GM12878 (cell line): ENCODE data around the gene MARVELD1. TPM values are rescaled to one million over a fixed set of nuclear protein-coding genes. Genes with fewer than 3 reads are reported as not detected.

ENCODE experiments used
- ATAC-seq: fragments of 200-7000 bp; cut with Tn5 transposase; 3 replicates; pipeline ENCODE4 v1.9.1; 2020; ENCODE audit warnings: mild to moderate bottlenecking, moderate library complexity
- Bru-seq: library from RNA; stranded (reverse); fragments of 400-500 nt; gene quantifications from one replicate; lab custom pipeline; 2021; lab: Mats Ljungman, UMichigan
- BruChase-seq, 2 experiments: library from RNA; stranded (reverse); fragments of 400-500 nt; gene quantifications; one replicate each; lab custom pipeline; 2021; lab: Mats Ljungman, UMichigan
- BruUV-seq: library from RNA; stranded (reverse); fragments of 400-500 nt; replicated peaks from 2 replicates; lab custom pipeline; 2021; lab: Mats Ljungman, UMichigan
- CTCF ChIA-PET: fragments of 300-600 bp; sonication (Branson Sonifier 250); formaldehyde crosslinking; extraction: SDS; loops from one replicate; lab custom pipeline; 2021; ENCODE audit warnings: inconsistent platforms; lab: Yijun Ruan, JAX
- POLR2A ChIA-PET: fragments of 350-600 bp; formaldehyde crosslinking; extraction: SDS; loops from one replicate; lab custom pipeline; 2021; ENCODE audit warnings: inconsistent platforms; lab: Charles Lee
- RAD21 ChIA-PET: fragments of 300-600 bp; sonication (Branson Sonifier 250); formaldehyde crosslinking; loops from one replicate; lab custom pipeline; 2023; ENCODE audit warnings: antibody characterized with exemption; ENCODE audit not compliant: unreplicated experiment; lab: Charles Lee
- SMC1A ChIA-PET: fragments of 300-600 bp; sonication (Branson Sonifier 250); formaldehyde crosslinking; loops from one replicate; lab custom pipeline; 2023; ENCODE audit not compliant: unreplicated experiment, uncharacterized antibody; lab: Charles Lee
- DNase-seq: peaks from one replicate; pipeline ENCODE4 v3.0.0-alpha.2; 2011; ENCODE audit warnings: low read depth, low spot score
- FAIRE-seq: peaks from 3 replicates; lab custom pipeline; 2011; peaks lifted over from hg19 to GRCh38; lab: Jason Lieb, UNC
- H2AFZ ChIP-seq: 2 replicates; pipeline ENCODE4 v1.6.0; 2011; ENCODE audit warnings: low read depth, low read length, control low read depth; ENCODE audit not compliant: control insufficient read depth
- H3K27ac ChIP-seq: 2 replicates; pipeline ENCODE4 v1.5.1; 2011; ENCODE audit warnings: control low read depth; ENCODE audit not compliant: control insufficient read depth, insufficient read depth
- H3K27me3 ChIP-seq, 2 experiments: replicated peaks in 1 of 2; 2 replicates each; pipeline versions ENCODE4 v1.6.0 to v1.6.1; 2011; ENCODE audit warnings: low read length in 1 of 2; ENCODE audit not compliant: control insufficient read depth in 2 of 2, insufficient read depth in 2 of 2
- H3K36me3 ChIP-seq, 2 experiments: 2 replicates each; pipeline ENCODE4 v1.5.1; 2011; ENCODE audit warnings: low read length in 1 of 2; ENCODE audit not compliant: control insufficient read depth in 2 of 2, insufficient read depth in 2 of 2
- H3K4me1 ChIP-seq: 2 replicates; pipeline ENCODE4 v1.6.1; 2011; ENCODE audit warnings: mild to moderate bottlenecking, low read length, moderate library complexity, mixed read lengths; ENCODE audit not compliant: control insufficient read depth, insufficient read depth
- H3K4me2 ChIP-seq: 2 replicates; pipeline ENCODE4 v1.6.0; 2011; ENCODE audit warnings: control low read depth; ENCODE audit not compliant: control insufficient read depth, insufficient read depth
- H3K4me3 ChIP-seq: fragments of 200-600 bp; sonication (generic); 2 replicates; pipeline ENCODE4 v1.5.1; 2016
- H3K79me2 ChIP-seq: 2 replicates; pipeline ENCODE4 v1.6.0; 2011; ENCODE audit warnings: low read length; ENCODE audit not compliant: control insufficient read depth, insufficient read depth
- H3K9ac ChIP-seq: 2 replicates; pipeline ENCODE4 v1.8.0; 2011; ENCODE audit warnings: low read length, control low read depth, mixed read lengths; ENCODE audit not compliant: control insufficient read depth, insufficient read depth
- H3K9me3 ChIP-seq: replicated peaks from 3 replicates; pipeline ENCODE4 v1.5.1; 2011; ENCODE audit warnings: mild to moderate bottlenecking, low read length; ENCODE audit not compliant: control insufficient read depth, insufficient read depth
- H4K20me1 ChIP-seq: 2 replicates; pipeline ENCODE4 v1.6.0; 2011; ENCODE audit not compliant: control insufficient read depth, insufficient read depth
- HDAC6 ChIP-seq: fragments of 200-600 bp; sonication (generic); IDR thresholded peaks from one replicate; pipeline ENCODE4 v1.8.0; 2017; ENCODE audit warnings: antibody characterized with exemption; ENCODE audit not compliant: unreplicated experiment
- HDGF ChIP-seq: fragments of 450-650 bp; IDR thresholded peaks from 2 replicates; pipeline ENCODE4 v1.6.1; 2016; ENCODE audit warnings: antibody characterized with exemption
- WGBS: methylation state at CpG from one replicate; pipeline ENCODE4 v1.1.6; 2016; ENCODE audit warnings: low lambda C conversion rate; ENCODE audit not compliant: insufficient replicate concordance, insufficient coverage; ENCODE audit errors: missing lambda C conversion rate; 5-methylcytosine and 5-hydroxymethylcytosine counted together
- in situ Hi-C: fragments of 300-500 bp; cut with MboI; formaldehyde crosslinking; loops from 9 replicates; pipeline ENCODE4 v1.14.3; 2018; ENCODE audit warnings: mixed read lengths
- intact Hi-C: fragments of 100-400 bp; cut with micrococcal nuclease; formaldehyde crosslinking; loops from one replicate; pipeline ENCODE4 v1.14.2; 2022; ENCODE audit not compliant: unreplicated experiment
- long read RNA-seq, 2 experiments: library from polyadenylated mRNA; unstranded; transcript quantifications; one replicate each; pipeline ENCODE4 v2.0.0, GENCODE V29; 2019 to 2020
- polyA minus RNA-seq, 3 experiments: library from RNA; depleted of rRNA, polyadenylated mRNA; stranded (reverse); fragments of >200 nt; gene quantifications; 2 replicates each; pipeline ENCODE4 v1.2.3, GENCODE V29; 2011
- polyA plus RNA-seq, 11 experiments: library from polyadenylated mRNA; depleted of rRNA in 4 of 11; unstranded in 6 of 11; stranded (reverse) in 5 of 11; fragments of >200 nt; fragmentation: Nextera tagmentation in 4 of 11; fragmentation: Illumina TruSeq in 1 of 11; extraction: Ambion mirVana in 4 of 11; extraction: Trizol in 1 of 11; gene quantifications; 1 replicate in 1 of 11; 2 replicates in 10 of 11; pipeline versions ENCODE4 v1.2.1 to v1.2.3, GENCODE V29; 2011 to 2016; ENCODE audit warnings: inconsistent platforms in 2 of 11, missing spikeins in 2 of 11, low read depth in 1 of 11
- total RNA-seq, 4 experiments: library from RNA; depleted of rRNA in 3 of 4; stranded (reverse); fragments of >200 nt in 3 of 4; fragmentation: Illumina TruSeq in 1 of 4; extraction: Trizol in 1 of 4; gene quantifications; 2 replicates each; pipeline versions ENCODE4 v1.2.1 to v1.2.3, GENCODE V29; 2013 to 2021
- TF ChIP-seq, protein P1 (sequence below): fragments of 450-650 bp; IDR thresholded peaks from 2 replicates; pipeline ENCODE4 v1.6.1; 2017; ENCODE audit warnings: borderline replicate concordance

MARVELD1 gene
- total RNA-seq (2013; cell fraction: nucleolus; rRNA removed): 4.2 and 6.0 TPM in 2 replicates
- total RNA-seq (2014; rRNA removed): 2.8 TPM in 2 replicates
- total RNA-seq (2014; rRNA removed; fragmentation: Illumina TruSeq; extraction: Trizol): 2.6 and 3.5 TPM in 2 replicates
- 7.4 and 8.4 TPM in 2 replicates for total RNA-seq (2021)
- 1.2 TPM for polyA plus RNA-seq (2011; ENCODE audit: low read depth)
- polyA plus RNA-seq (2011; rRNA removed): 0.32 and 0.54 TPM in 2 replicates
- 0.50 and 0.79 TPM in 2 replicates for polyA plus RNA-seq (2011; cell fraction: cytosol; rRNA removed)
- 1.3 and 1.5 TPM in 2 replicates for polyA plus RNA-seq (2011; cell fraction: nucleus; rRNA removed)
- polyA plus RNA-seq (2012): 1.5 and 2.2 TPM in 2 replicates
- 8.1 and 10.0 TPM in 2 replicates for polyA plus RNA-seq (2014; fragmentation: Illumina TruSeq; extraction: Trizol)
- 1 to 10 TPM; 2.8 TPM for polyA plus RNA-seq (2014; fragmentation: Nextera tagmentation; extraction: Ambion mirVana)
- 6.0 and 7.0 TPM in 2 replicates for polyA plus RNA-seq (2014; rRNA removed)
- 1 to 10 TPM; 2.7 to 3.6 TPM for polyA plus RNA-seq (2016; fragmentation: Nextera tagmentation; extraction: Ambion mirVana)
- polyA minus RNA-seq (2011; rRNA and poly(A)+ RNA removed): 0.15 and 0.21 TPM in 2 replicates
- 0.40 and 0.73 TPM in 2 replicates for polyA minus RNA-seq (2011; cell fraction: cytosol; rRNA and poly(A)+ RNA removed)
- 0.38 and 0.48 TPM in 2 replicates for polyA minus RNA-seq (2011; cell fraction: nucleus; rRNA and poly(A)+ RNA removed)
- percentile 39 among the genes with signal in this experiment for Bru-seq, nascent RNA
- BruChase-seq, experiment 1, labeled RNA remaining after a 6-hour chase: percentile 39 among the genes with signal in this experiment
- percentile 37 among the genes with signal in this experiment for BruChase-seq, experiment 2, labeled RNA remaining after a 2-hour chase
- long read RNA-seq, experiment 1: 0 reads
- long read RNA-seq, experiment 2: 0 reads

DNA sequence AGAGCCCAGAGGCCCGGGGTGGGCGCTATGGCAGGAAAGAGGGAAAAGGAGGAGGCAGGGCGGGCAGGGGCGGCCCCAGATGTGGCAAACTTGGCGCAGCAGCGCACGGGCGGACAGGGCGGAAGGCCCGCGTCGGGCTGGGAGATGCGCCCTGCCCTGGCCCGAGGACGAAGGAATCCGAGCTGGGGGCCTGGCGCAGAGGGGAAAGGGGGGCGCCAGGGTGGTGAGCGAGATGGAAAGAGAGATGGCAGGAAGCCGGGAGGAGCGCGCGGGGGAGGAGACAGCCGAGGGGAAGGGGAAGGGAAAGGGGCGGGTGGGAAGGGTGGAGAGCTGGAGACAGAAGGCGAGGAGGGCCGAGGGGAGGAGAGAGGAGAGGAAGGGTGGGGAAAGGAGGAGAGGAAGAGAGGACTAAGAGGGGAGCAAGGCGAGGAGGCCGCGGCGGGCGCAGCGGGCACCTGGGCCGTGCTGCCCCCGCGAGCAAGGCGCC lies at the start of gene MARVELD1:
TSS of gene MARVELD1 (plus strand) at position 392 of the 487 bp plus-strand sequence. CDS start 147 bp downstream, outside the sequence.
- H3K4me3 ChIP-seq: peak within 1 kb of the TSS; percentile 74
- peak within 1 kb of the TSS; percentile 96 for H2AFZ ChIP-seq
- H3K4me2 ChIP-seq: peak within 1 kb of the TSS; percentile 97
- peaks cover 3% of the 10 kb centered on the region; the same call in 1 of the 2 replicates for H3K4me1 ChIP-seq
- intact Hi-C loops: no loop called here
- ChIA-PET SMC1A (interaction anchor here (1.1 kb wide), 1 partner anchor 26 kb away, joined by 3 read pairs; the partner anchor contains the start of gene AVPI1), POLR2A (interaction anchor here (2.3 kb wide), 1 partner anchor 27 kb away, joined by 6 read pairs; the partner anchor contains the start of gene AVPI1), RAD21 (no interaction called here), CTCF (interaction anchor here (3.9 to 14.9 kb wide), 2 partner anchors 11 to 13 kb away, joined by 24 to 416 read pairs; partner anchors contain the start of gene ZFYVE27)
- no peaks in the 10 kb centered on the region for H3K36me3 ChIP-seq
- ATAC-seq (no peak), DNase-seq (no peak), FAIRE-seq (no peak)
- no peaks in the 10 kb centered on the region for H4K20me1 ChIP-seq
- H3K9me3 ChIP-seq: no peaks in the 10 kb centered on the region
- peak within 1 kb of the TSS; percentile 54; the same call in 1 of the 2 replicates for H3K9ac ChIP-seq
- in situ Hi-C loops: no loop called here
- no peak within 1 kb of the TSS for H3K27ac ChIP-seq
- BruUV-seq: no TSS peak
- TF ChIP-seq, protein P1, sequence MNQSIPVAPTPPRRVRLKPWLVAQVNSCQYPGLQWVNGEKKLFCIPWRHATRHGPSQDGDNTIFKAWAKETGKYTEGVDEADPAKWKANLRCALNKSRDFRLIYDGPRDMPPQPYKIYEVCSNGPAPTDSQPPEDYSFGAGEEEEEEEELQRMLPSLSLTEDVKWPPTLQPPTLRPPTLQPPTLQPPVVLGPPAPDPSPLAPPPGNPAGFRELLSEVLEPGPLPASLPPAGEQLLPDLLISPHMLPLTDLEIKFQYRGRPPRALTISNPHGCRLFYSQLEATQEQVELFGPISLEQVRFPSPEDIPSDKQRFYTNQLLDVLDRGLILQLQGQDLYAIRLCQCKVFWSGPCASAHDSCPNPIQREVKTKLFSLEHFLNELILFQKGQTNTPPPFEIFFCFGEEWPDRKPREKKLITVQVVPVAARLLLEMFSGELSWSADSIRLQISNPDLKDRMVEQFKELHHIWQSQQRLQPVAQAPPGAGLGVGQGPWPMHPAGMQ: no peak
- peak; percentile 46 for TF ChIP-seq HDAC6
- TF ChIP-seq HDGF: 0 out of 2 replicates have a peak, but pooled peaks have one; percentile 32
- no peaks in the 10 kb centered on the region for H3K79me2 ChIP-seq
- 12% methylated on average over 19 of the region's 37 CpGs for WGBS
- H3K27me3 ChIP-seq: peaks cover 0 to 2% of the 10 kb centered on the region in 2 experiments; a peak in 1 of 4 replicates
